Stomach (tissue), 4 donors: ENCODE results near the gene PYGB.

Source experiments
- CTCF ChIP-seq, 7 experiments: fragments of 450-650 bp in 4 of 7; fragments of 200-600 bp in 3 of 7; sonication (generic) in 3 of 7; IDR thresholded peaks; one replicate each; pipeline ENCODE4 v1.5.1; 2016 to 2019; ENCODE audit warnings: antibody characterized with exemption in 7 of 7, control low read depth in 2 of 7, mild to moderate bottlenecking in 1 of 7
- EP300 ChIP-seq: sonication (generic); formaldehyde crosslinking; IDR thresholded peaks from one replicate; pipeline ENCODE4 v1.6.1; 2017; ENCODE audit warnings: antibody characterized with exemption
- POLR2A ChIP-seq, 4 donors: fragments of 450-650 bp; IDR thresholded peaks; one replicate each; pipeline ENCODE4 v1.6.1; 2016; ENCODE audit warnings: antibody characterized with exemption in 4 of 4, control low read depth in 2 of 4, mild to moderate bottlenecking in 1 of 4, moderate library complexity in 1 of 4

- TF ChIP-seq CTCF (IDR thresholded peaks at IDR 0.05), result no peak
- TF ChIP-seq POLR2A (IDR thresholded peaks at IDR 0.05), result no peak
- no peak for TF ChIP-seq EP300
These were observed 22.9 kb upstream of the PYGB start for GRCh38 chr20:25224941-25225340.
